PC-3 (cell line): Measurements from ENCODE around the gene CFP. TPM values are rescaled to one million over a fixed set of nuclear protein-coding genes. Genes with fewer than 3 reads are reported as not detected.

Experiments used
- ATAC-seq: fragments of 200-7000 bp; cut with Tn5 transposase; 2 replicates; pipeline ENCODE4 v1.9.1; 2020; ENCODE audit warnings: mild to moderate bottlenecking, moderate library complexity
- BruUV-seq: library from RNA; stranded (reverse); fragments of 400-500 nt; replicated peaks from 2 replicates; lab custom pipeline; 2021; lab: Mats Ljungman, UMichigan
- CTCF ChIA-PET: fragments of 300-600 bp; sonication (Branson Sonifier 250); formaldehyde crosslinking; loops from one replicate; lab custom pipeline; 2022; ENCODE audit warnings: antibody characterized with exemption; lab: Charles Lee
- POLR2A ChIA-PET: fragments of 300-600 bp; sonication (Branson Sonifier 250); formaldehyde crosslinking; loops from one replicate; lab custom pipeline; 2022; ENCODE audit warnings: antibody characterized with exemption; ENCODE audit not compliant: unreplicated experiment; lab: Charles Lee
- DNase-seq: peaks from one replicate; pipeline ENCODE4 v3.0.0-alpha.2; 2015
- H2AFZ ChIP-seq: fragments of 300-600 bp; sonication (generic); 2 replicates; pipeline ENCODE4 v1.6.0; 2016; ENCODE audit warnings: antibody characterized with exemption, low read length
- H3F3A ChIP-seq: fragments of 300-600 bp; sonication (generic); one replicate; pipeline ENCODE4 v1.6.0; 2017; ENCODE audit warnings: antibody characterized with exemption, low read length, control low read depth, mild to moderate bottlenecking; ENCODE audit not compliant: unreplicated experiment
- H3K27ac ChIP-seq: fragments of 300-600 bp; sonication (generic); 2 replicates; pipeline ENCODE4 v1.5.1; 2016; ENCODE audit warnings: mild to moderate bottlenecking, low read length
- H3K27me3 ChIP-seq: fragments of 300-600 bp; sonication (generic); 2 replicates; pipeline ENCODE4 v1.6.1; 2016; ENCODE audit warnings: low read length, mixed read lengths
- H3K36me3 ChIP-seq: fragments of 300-600 bp; sonication (generic); 2 replicates; pipeline ENCODE4 v1.6.1; 2016; ENCODE audit warnings: low read depth, mixed run types, low read length, mixed read lengths
- H3K4me1 ChIP-seq: fragments of 300-600 bp; sonication (generic); 2 replicates; pipeline ENCODE4 v1.5.1; 2016; ENCODE audit warnings: low read length; ENCODE audit not compliant: insufficient read depth
- H3K4me2 ChIP-seq: fragments of 300-600 bp; sonication (generic); 2 replicates; pipeline ENCODE4 v1.6.0; 2016; ENCODE audit warnings: low read length
- H3K4me3 ChIP-seq: fragments of 300-600 bp; sonication (generic); 2 replicates; pipeline ENCODE4 v1.5.1; 2016; ENCODE audit warnings: mild to moderate bottlenecking, low read length, mixed read lengths
- H3K79me2 ChIP-seq: fragments of 300-600 bp; sonication (generic); 2 replicates; pipeline ENCODE4 v1.6.1; 2017; ENCODE audit warnings: low read length, mixed read lengths
- H3K9ac ChIP-seq: fragments of 300-600 bp; sonication (generic); 2 replicates; pipeline ENCODE4 v1.6.0; 2016; ENCODE audit warnings: mild to moderate bottlenecking, low read length
- H3K9me2 ChIP-seq: fragments of 300-600 bp; sonication (generic); replicated peaks from 2 replicates; pipeline ENCODE4 v1.6.1; 2016; ENCODE audit warnings: mixed run types, low read length, mixed read lengths
- H3K9me3 ChIP-seq: fragments of 300-600 bp; sonication (generic); 2 replicates; pipeline ENCODE4 v1.6.1; 2016; ENCODE audit warnings: low read length, mixed read lengths
- H4K20me1 ChIP-seq: fragments of 300-600 bp; sonication (generic); 2 replicates; pipeline ENCODE4 v1.6.1; 2016; ENCODE audit warnings: low read length, mixed read lengths
- EZH2 ChIP-seq: fragments of 300-600 bp; sonication (generic); IDR thresholded peaks from one replicate; pipeline ENCODE4 v1.6.1; 2017; ENCODE audit warnings: antibody characterized with exemption, mild to moderate bottlenecking, low read length; ENCODE audit not compliant: unreplicated experiment
- EZH2phosphoT487 ChIP-seq: fragments of 300-600 bp; sonication (generic); IDR thresholded peaks from 2 replicates; pipeline ENCODE4 v1.6.1; 2018; ENCODE audit warnings: mild to moderate bottlenecking, antibody characterized with exemption, low read length, borderline replicate concordance
- intact Hi-C: fragments of 100-400 bp; cut with micrococcal nuclease; formaldehyde crosslinking; loops from 2 replicates; pipeline ENCODE4 v1.9.0; 2023
- total RNA-seq: library from RNA; depleted of rRNA; stranded (reverse); fragments of >200 nt; gene quantifications from 2 replicates; pipeline ENCODE4 v1.2.3, GENCODE V29; 2014
- TF ChIP-seq, protein P1 (sequence below): fragments of 300-600 bp; sonication (generic); conservative IDR thresholded peaks from 2 replicates; pipeline ENCODE4 v1.5.1; 2017; ENCODE audit warnings: antibody characterized with exemption, low read depth, mild to moderate bottlenecking, low read length

Gene CFP
- total RNA-seq, 1 experiment from 2014 or later: 1.9 TPM

DNA sequence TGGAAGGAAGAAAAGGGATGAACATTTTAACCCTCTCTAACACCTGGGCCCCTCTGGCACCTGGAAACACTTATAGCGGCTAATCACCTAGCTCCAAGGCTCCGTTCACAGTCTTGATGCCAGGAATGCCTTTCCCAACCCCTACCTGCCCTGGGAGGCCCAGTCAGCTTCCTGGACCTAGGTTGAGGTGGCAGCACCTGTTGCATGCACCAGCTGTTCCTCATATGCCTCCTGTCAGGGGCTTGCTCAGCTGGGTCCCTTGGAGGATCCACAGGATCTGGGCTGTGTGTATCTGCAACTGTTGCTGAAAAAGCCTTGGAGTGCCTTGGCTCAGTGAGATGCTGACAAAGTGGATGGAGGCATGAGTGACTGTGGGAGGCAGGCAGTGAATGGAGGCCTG is 4.4 kb downstream of the CFP start:
- H3K9me2 ChIP-seq: no peaks in the 10 kb centered on the region
- H2AFZ ChIP-seq: no peak overlapping the region
- H3K4me2 ChIP-seq: no peak overlapping the region
- H3K27ac ChIP-seq: no peak overlapping the region
- ATAC-seq (no peak), DNase-seq (no peak)
- no peaks in the 10 kb centered on the region for H3K9me3 ChIP-seq
- CTCF ChIA-PET: no interaction called here
- H3K4me1 ChIP-seq: no peaks in the 10 kb centered on the region
- intact Hi-C loops: no loop called here
- no peaks in the 10 kb centered on the region for H3F3A ChIP-seq
- POLR2A ChIA-PET: no interaction called here
- TF ChIP-seq, protein P1, sequence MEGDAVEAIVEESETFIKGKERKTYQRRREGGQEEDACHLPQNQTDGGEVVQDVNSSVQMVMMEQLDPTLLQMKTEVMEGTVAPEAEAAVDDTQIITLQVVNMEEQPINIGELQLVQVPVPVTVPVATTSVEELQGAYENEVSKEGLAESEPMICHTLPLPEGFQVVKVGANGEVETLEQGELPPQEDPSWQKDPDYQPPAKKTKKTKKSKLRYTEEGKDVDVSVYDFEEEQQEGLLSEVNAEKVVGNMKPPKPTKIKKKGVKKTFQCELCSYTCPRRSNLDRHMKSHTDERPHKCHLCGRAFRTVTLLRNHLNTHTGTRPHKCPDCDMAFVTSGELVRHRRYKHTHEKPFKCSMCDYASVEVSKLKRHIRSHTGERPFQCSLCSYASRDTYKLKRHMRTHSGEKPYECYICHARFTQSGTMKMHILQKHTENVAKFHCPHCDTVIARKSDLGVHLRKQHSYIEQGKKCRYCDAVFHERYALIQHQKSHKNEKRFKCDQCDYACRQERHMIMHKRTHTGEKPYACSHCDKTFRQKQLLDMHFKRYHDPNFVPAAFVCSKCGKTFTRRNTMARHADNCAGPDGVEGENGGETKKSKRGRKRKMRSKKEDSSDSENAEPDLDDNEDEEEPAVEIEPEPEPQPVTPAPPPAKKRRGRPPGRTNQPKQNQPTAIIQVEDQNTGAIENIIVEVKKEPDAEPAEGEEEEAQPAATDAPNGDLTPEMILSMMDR: no peak
- TF ChIP-seq EZH2phosphoT487 (no peak), EZH2 (no peak)
- BruUV-seq: no TSS peak
- H4K20me1 ChIP-seq: no peaks in the 10 kb centered on the region
- no peak overlapping the region for H3K4me3 ChIP-seq
- H3K9ac ChIP-seq: no peak overlapping the region
- no peaks in the 10 kb centered on the region for H3K36me3 ChIP-seq
- no peaks in the 10 kb centered on the region for H3K79me2 ChIP-seq
- H3K27me3 ChIP-seq: no peaks in the 10 kb centered on the region

- no peak for DNase-seq
- intact Hi-C loops: no loop called here
- ChIA-PET POLR2A (no interaction called here), CTCF (no interaction called here)
- Histone ChIP-seq H3K79me2 (no peaks in the 10 kb centered on the region), H3F3A (no peaks in the 10 kb centered on the region), H3K9ac (no peak overlapping the region), H3K4me1 (no peaks in the 10 kb centered on the region), H4K20me1 (no peaks in the 10 kb centered on the region), H3K4me3 (no peak overlapping the region), H3K4me2 (no peak overlapping the region), H3K27me3 (no peaks in the 10 kb centered on the region), H3K27ac (no peak overlapping the region), H3K9me3 (no peaks in the 10 kb centered on the region), H2AFZ (no peak overlapping the region), H3K36me3 (no peaks in the 10 kb centered on the region), H3K9me2 (no peaks in the 10 kb centered on the region)
- no TSS peak for BruUV-seq
- no peak for TF ChIP-seq EZH2
- TF ChIP-seq, protein P1: no peak
- TF ChIP-seq EZH2phosphoT487: no peak
- ATAC-seq: no peak
These were observed 6.1 kb downstream of the CFP start for GRCh38 chrX:47623540-47624027.

GRCh38 chrX:47621851-47622250 is 7.9 kb downstream of the CFP start:
- Histone ChIP-seq H3K27ac (no peak overlapping the region), H3K9me3 (no peaks in the 10 kb centered on the region), H4K20me1 (no peaks in the 10 kb centered on the region), H3K9me2 (no peaks in the 10 kb centered on the region), H3K79me2 (no peaks in the 10 kb centered on the region), H3K9ac (no peak overlapping the region), H3K4me3 (no peak overlapping the region), H3K4me2 (no peak overlapping the region), H3K4me1 (no peaks in the 10 kb centered on the region), H2AFZ (no peak overlapping the region), H3K36me3 (no peaks in the 10 kb centered on the region), H3K27me3 (no peaks in the 10 kb centered on the region), H3F3A (no peaks in the 10 kb centered on the region)
- BruUV-seq: no TSS peak
- intact Hi-C loops: no loop called here
- DNase-seq (no peak), ATAC-seq (no peak)
- POLR2A ChIA-PET: no interaction called here
- TF ChIP-seq, protein P1: no peak
- TF ChIP-seq EZH2phosphoT487 (no peak), EZH2 (no peak)
- CTCF ChIA-PET: no interaction called here
